Measurements from ENCODE around the gene ERC1. TPM values are rescaled to one million over a fixed set of nuclear protein-coding genes. Genes with fewer than 3 reads are reported as not detected.

The ERC1 gene
- total and polyA plus RNA-seq, 7 donors: 5.4 to 97.8 (median 34.6) TPM

DNA sequence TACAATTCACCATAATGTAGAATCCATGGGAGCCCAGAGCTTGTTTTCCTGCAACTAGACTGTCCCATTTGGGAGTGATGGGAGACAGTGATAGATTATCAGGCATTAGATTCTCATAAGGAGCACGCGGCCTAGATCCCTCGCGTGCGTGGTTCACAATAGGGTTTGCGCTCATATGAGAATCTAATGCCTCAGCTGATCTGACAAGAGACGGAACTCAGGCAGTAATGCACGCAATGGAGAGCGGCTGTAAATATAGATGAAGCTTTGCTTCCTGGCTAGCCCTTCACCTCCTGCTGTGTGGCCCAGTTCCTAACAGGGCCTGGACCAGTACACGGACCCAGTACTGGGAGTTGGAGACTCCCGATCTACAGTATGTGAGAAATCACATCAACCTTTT, 476.7 kb downstream of the ERC1 start:
- no peak overlapping the region for H3K4me3 ChIP-seq
- H3K27ac ChIP-seq: no peak overlapping the region
- DNase-seq: no peak
- peaks cover 0 to 6% (median 0%) of the 10 kb centered on the region in 4 donors for H3K36me3 ChIP-seq
- H3K9me3 ChIP-seq: no peaks in the 10 kb centered on the region
- intact Hi-C loops (cut with DNase I): no loop called here
- TF ChIP-seq, protein P1, sequence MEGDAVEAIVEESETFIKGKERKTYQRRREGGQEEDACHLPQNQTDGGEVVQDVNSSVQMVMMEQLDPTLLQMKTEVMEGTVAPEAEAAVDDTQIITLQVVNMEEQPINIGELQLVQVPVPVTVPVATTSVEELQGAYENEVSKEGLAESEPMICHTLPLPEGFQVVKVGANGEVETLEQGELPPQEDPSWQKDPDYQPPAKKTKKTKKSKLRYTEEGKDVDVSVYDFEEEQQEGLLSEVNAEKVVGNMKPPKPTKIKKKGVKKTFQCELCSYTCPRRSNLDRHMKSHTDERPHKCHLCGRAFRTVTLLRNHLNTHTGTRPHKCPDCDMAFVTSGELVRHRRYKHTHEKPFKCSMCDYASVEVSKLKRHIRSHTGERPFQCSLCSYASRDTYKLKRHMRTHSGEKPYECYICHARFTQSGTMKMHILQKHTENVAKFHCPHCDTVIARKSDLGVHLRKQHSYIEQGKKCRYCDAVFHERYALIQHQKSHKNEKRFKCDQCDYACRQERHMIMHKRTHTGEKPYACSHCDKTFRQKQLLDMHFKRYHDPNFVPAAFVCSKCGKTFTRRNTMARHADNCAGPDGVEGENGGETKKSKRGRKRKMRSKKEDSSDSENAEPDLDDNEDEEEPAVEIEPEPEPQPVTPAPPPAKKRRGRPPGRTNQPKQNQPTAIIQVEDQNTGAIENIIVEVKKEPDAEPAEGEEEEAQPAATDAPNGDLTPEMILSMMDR (IDR thresholded peaks at IDR 0.05): no peak
- TF ChIP-seq POLR2AphosphoS5 (IDR thresholded peaks at IDR 0.05): no peak
- TF ChIP-seq POLR2A (IDR thresholded peaks at IDR 0.05): no peak
- no peak for TF ChIP-seq EP300 (IDR thresholded peaks at IDR 0.05)
- H3K4me1 ChIP-seq: peaks cover 0 to 14% (median 1%) of the 10 kb centered on the region in 4 donors
- WGBS, 2 donors: 98% methylated on average over 11 of the region's 11 CpGs
- H3K27me3 ChIP-seq: no peaks in the 10 kb centered on the region

DNA sequence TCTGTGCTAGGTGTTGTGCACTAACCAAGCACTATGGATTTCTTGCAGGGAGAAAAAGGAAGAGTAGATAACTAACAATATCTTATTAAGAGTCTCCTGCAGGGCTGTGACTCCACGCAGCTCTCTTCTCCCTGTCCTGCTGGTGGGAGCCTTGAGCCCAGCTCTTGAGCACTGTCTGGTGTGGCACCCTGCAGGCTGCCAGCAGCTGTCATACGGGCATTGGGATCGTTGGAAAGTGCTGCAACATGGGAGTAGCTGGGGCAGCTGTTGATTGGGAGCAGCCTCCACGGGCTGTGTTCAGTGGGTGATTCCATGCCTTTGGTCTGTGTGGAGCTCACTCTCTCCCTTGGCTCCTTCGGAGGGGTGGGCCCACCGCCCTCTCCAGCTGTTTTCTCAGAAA, 478.0 kb downstream of the ERC1 start:
- 89 to 94% methylated on average over 6 of the region's 6 CpGs for WGBS, 2 donors
- Histone ChIP-seq H3K27ac (no peak overlapping the region), H3K36me3 (peaks cover 0 to 6% (median 0%) of the 10 kb centered on the region in 4 donors), H3K4me3 (no peak overlapping the region), H3K4me1 (peaks cover 0 to 28% (median 15%) of the 10 kb centered on the region in 4 donors), H3K27me3 (no peaks in the 10 kb centered on the region), H3K9me3 (no peaks in the 10 kb centered on the region)
- no peak for TF ChIP-seq POLR2AphosphoS5 (IDR thresholded peaks at IDR 0.05)
- no peak for TF ChIP-seq POLR2A (IDR thresholded peaks at IDR 0.05)
- TF ChIP-seq, protein P1 (IDR thresholded peaks at IDR 0.05): no peak
- no peak for TF ChIP-seq EP300 (IDR thresholded peaks at IDR 0.05)
- DNase-seq: no peak
- intact Hi-C loops (cut with DNase I): no loop called here

DNA sequence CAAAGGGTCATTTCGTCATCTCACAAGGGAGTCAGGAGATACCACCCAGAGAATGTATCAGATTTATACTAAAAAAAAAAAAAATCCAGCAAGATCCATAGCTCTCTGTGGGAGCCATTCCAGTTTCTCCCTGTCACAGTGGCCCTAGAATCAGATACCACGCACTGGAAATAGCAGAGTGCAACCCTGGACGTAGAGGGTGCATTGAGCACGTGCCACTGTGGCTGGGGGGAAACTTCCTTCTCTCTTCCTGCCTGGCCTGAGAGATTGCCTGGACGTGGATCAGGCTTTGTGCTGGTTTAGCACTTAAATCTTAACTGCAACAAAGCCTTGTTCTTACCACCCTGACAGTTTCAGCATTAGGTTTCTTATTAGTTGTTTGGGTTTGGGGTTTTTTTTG, 479.0 kb downstream of the ERC1 start:
- no peak for DNase-seq
- WGBS, 2 donors: 78 to 85% methylated on average over 5 of the region's 5 CpGs
- peaks cover 0 to 38% (median 25%) of the 10 kb centered on the region in 4 donors for H3K4me1 ChIP-seq

DNA sequence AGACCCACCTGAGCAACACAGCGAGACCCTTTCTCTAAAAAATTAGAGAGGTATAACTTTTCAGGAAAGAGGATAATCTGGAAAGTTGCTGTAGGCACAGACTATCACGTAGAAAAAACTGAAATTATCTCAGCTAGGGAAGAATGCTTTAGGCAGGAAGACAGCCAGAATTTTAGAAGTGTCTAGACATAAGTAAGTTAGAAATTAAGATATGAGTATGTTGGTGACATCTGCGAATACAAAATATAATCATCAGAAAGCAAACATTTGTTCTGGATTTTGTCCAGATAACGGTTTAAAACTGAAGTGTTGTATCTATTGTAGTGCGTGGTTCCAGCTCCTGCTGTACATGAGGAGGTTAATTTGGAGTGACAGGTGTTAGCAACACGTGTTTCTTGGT, 480.2 kb downstream of the ERC1 start:
- 50 to 75% methylated on average over 6 of the region's 6 CpGs for WGBS, 2 donors
- Histone ChIP-seq H3K4me3 (no peak overlapping the region), H3K27me3 (no peaks in the 10 kb centered on the region), H3K36me3 (no peaks in the 10 kb centered on the region), H3K27ac (no peak overlapping the region), H3K9me3 (no peaks in the 10 kb centered on the region), H3K4me1 (peaks cover 0 to 42% (median 28%) of the 10 kb centered on the region in 4 donors)
- intact Hi-C loops (cut with DNase I): no loop called here
- DNase-seq: no peak
- TF ChIP-seq POLR2AphosphoS5 (IDR thresholded peaks at IDR 0.05): no peak
- no peak for TF ChIP-seq EP300 (IDR thresholded peaks at IDR 0.05)
- no peak for TF ChIP-seq POLR2A (IDR thresholded peaks at IDR 0.05)
- TF ChIP-seq, protein P1 (IDR thresholded peaks at IDR 0.05): no peak

More for the DNA sequence above, 479.0 kb downstream of the ERC1 start:
- intact Hi-C loops (cut with DNase I): no loop called here
- H3K27ac ChIP-seq: no peak overlapping the region
- H3K27me3 ChIP-seq: no peaks in the 10 kb centered on the region
- peaks cover 0 to 6% (median 0%) of the 10 kb centered on the region in 4 donors for H3K36me3 ChIP-seq
- H3K9me3 ChIP-seq: no peaks in the 10 kb centered on the region
- TF ChIP-seq EP300 (IDR thresholded peaks at IDR 0.05): no peak
- no peak for TF ChIP-seq POLR2A (IDR thresholded peaks at IDR 0.05)
- no peak for TF ChIP-seq POLR2AphosphoS5 (IDR thresholded peaks at IDR 0.05)
- no peak overlapping the region for H3K4me3 ChIP-seq

DNA sequence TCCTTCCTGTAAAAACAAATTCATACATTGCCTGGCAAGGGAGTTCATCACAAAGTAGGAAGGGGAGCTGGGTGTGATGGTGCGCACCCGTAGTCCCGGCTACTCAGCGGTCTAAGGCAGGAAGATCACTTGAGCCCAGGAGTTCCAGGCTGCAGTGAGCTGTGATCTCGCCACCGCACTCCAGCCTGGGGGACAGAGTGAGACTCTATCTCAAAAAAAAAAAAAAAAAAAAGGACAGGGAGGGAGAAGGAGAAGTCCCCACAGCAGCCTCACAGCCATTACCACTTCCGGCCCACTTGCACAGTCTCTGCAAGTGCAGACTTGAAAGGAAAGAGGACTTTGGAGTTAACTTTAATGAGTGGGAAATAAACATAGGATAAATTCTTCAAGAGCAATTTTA, 482.4 kb downstream of the ERC1 start:
- H3K27ac ChIP-seq: peak overlapping the region in 2 of 4 donors; percentile 39 to 44
- WGBS, 2 donors: 50 to 76% methylated on average over 7 of the region's 7 CpGs

More for the DNA sequence above, 482.4 kb downstream of the ERC1 start:
- Histone ChIP-seq H3K4me3 (no peak overlapping the region), H3K27me3 (no peaks in the 10 kb centered on the region), H3K9me3 (no peaks in the 10 kb centered on the region), H3K36me3 (no peaks in the 10 kb centered on the region), H3K4me1 (peaks cover 0 to 42% (median 28%) of the 10 kb centered on the region in 4 donors)
- intact Hi-C loops (cut with DNase I): no loop called here
- DNase-seq: no peak
- TF ChIP-seq POLR2A (IDR thresholded peaks at IDR 0.05) (no peak), POLR2AphosphoS5 (IDR thresholded peaks at IDR 0.05) (no peak), EP300 (IDR thresholded peaks at IDR 0.05) (no peak)
- TF ChIP-seq, protein P1 (IDR thresholded peaks at IDR 0.05): no peak
